Regular cardiac myocyte (primary cell): ENCODE results near the gene ZNF263. TPM values are rescaled to one million over a fixed set of nuclear protein-coding genes. Genes with fewer than 3 reads are reported as not detected.

ENCODE experiments used
- total RNA-seq: library from RNA; depleted of rRNA; stranded (reverse); fragments of >200 nt; gene quantifications from 2 replicates; pipeline ENCODE4 v1.2.3, GENCODE V29; 2014

Gene ZNF263
- 36.0 and 44.8 TPM in 2 replicates for total RNA-seq

DNA sequence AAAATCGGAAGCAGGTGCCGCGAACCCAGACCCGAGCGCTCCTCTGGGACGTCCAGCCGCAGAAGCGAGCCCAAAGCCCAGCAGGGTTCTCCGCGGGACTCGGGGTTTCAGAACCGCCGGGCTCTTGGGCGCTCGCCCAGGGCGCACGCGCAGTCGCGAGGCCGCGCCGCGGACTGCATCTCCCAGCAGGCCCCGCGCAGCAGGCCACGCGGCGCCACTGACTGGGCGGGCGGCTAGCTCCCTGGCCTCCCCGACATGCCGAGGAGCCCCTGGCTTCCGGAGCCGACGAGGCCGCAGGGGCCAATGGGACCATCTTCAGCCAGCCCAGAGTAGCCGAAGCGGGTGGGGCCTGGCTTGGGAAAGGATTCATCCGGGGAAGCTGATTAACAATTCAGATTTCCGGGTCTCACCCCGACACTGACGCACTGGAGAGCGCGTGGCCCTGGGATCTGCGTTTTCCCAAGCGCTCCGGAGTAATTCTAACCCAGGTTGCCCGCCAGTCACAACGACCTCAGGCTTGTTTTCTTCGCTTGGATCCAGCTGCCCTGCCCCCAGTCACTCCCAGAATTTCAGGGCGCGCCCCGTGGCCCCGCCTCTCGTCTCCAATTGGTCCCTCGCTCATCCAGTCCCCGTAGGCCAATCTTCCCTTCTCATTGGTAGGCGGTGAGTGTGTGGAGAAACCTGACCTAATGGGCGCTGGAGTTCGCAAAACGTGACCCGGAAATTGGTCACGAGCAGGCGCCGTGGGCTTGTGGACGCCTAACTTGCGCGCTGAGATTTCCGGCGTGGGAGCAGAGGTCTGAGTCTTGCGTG is at the start of gene ZNF263:
ZNF263 (plus strand) TSS at position 762 of the 813 bp plus-strand sequence. CDS start 328 bp downstream, outside the sequence.

DNA sequence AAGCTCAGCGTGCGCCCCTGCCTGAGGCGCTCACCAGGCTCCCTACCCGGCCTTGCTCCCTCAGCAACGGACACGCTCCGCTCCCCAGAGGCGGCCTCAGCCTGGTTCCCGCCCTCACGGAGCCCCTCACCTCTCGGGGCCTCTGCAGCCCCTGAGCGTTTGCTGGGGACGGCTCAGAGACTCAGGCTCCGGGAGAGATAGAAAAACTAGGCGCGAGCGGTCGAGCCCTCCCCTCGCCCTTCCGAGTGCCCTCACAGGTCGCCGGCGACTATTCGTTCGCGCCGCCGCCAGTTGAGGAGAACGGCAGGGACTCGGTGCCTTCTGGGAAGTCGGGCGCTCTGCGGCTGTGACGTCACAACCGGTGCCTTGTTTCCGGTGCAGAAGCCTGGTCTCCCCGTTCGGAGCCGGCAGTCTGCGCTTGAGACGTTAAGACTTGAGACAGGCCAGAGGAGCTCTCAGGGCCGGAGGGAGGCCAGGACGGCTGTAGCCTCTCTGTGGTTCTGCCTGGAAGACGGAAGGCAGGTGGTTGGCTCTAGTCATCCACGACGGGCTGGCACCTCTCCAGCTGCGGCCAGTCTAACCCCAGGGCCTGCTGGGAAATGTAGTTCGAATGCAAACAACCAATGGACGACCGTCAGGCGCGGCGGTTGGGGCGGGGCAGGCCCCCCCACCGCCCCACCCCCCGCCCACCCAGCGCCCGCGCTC is 48.3 kb upstream of the ZNF263 start, which contains the start of gene ZNF200:
ZNF200 (minus strand) TSS at position 302 of the 705 bp plus-strand sequence. CDS start 1,403 bp downstream, outside the sequence.

DNA sequence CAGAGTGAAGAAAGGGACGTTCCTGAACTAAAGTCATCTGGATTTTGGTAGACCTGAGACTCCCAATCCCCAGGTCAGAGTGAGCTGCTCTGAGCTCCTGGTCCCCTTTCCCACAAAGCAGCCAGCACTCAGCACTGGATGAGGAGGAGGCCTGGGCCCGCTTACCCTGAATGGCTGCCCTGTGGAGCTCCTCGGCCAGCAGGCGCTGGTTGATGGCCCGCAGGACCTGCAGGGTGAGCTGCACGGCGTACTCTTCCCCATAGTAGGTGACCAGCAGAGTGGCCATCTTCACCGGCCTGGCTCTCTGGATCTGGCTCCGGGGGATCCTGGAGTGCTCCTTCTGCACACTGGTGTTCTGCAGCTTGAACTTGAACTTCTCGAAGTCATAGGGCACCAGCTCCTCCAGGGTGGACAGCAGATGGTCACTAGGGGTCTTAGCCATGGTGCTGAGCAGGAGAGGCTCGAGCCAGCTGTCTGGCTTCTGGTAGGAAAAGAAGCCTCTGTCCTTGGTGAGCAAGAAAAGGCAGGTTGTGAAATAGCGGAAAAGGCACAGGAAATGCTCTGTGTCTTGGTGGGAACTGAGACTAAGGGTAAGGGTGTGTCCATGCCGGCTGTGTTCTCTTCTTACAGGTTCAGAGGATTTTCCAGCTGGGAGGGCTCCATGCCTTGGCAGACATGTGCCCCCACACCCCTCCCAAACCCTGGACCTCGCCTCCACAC is 27.0 kb upstream of the ZNF263 start, which contains the start of gene MEFV:
MEFV (minus strand) TSS at position 488 of the 720 bp plus-strand sequence; CDS start at position 442, 46 bp downstream.

DNA sequence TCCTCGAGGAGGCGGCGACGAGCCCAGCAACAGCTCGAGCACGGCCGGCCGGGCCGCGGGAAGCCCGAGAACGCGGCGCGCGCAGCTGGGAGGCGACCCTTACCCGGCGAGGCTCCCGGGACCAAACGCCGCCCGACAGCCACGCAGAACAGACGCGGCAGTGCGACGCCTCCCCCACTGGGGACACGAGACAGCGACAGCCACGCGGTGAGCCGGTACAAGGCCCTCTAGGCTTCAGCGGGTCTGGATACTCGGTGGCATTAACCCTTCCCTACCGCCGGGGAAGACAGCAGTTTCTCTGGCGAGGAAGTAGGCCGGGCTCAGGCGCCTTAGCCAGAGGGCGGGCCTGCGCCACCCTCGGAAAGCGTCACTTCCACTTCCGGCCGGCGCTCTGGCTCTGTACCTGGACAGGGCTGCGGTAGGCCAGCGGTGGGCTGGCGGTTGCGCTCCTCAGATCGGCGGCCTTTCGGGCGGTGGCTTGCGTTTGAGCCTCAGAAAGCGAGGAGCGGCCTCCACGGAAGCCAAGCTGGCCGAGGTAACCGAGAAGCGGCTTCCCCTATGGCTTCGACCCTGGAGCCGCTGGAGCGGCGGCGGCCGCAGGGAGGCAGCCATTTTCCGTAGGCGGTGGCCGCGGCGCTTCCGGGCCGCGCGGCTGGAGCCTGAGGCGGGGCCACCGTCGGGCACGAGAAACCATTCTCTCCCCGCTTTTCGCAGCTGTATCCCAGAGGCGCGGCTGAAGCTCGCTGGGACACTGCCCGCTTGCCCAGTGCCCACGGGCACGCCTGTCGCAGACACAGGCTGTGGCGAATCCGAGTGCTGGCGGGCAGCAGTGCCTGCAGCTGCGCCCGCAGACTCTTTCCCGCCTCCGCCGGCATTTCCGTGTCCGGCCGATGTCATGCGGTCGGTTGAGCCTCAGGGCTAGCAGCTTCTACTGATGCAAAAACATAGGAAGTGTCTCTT is 22.1 kb downstream of the ZNF263 start, which contains the start of the genes TIGD7 and ZNF75A:
TIGD7 (minus strand) TSS at position 322 of the 960 bp plus-strand sequence. CDS start 4,816 bp downstream, outside the sequence.
ZNF75A (plus strand) TSS at position 389 of the 960 bp plus-strand sequence. CDS start 2,932 bp downstream, outside the sequence.

Other genes starting within 250 kb of the ZNF263 start
- 0.38 and 0.56 TPM in 2 replicates for gene BICDL2, start 246.5 kb upstream of the ZNF263 start, total RNA-seq
- gene MMP25, start 236.9 kb upstream of the ZNF263 start, total RNA-seq = under 0.01 TPM in 1 of 2 replicates, not detected in the other
- gene IL32, start 217.9 kb upstream of the ZNF263 start, total RNA-seq = 7.1 and 32.4 TPM in 2 replicates
- not detected in 2 replicates for gene ZSCAN10, start 184.2 kb upstream of the ZNF263 start, total RNA-seq
- 12.5 and 13.8 TPM in 2 replicates for gene ZNF205, start 170.9 kb upstream of the ZNF263 start, total RNA-seq
- 5.1 and 5.9 TPM in 2 replicates for gene ZNF213, start 148.5 kb upstream of the ZNF263 start, total RNA-seq
- not detected in 2 replicates for gene OR1F1, start 95.3 kb upstream of the ZNF263 start, total RNA-seq
- gene ZNF200, start 48.3 kb upstream of the ZNF263 start, total RNA-seq = 9.3 and 11.1 TPM in 2 replicates
- gene MEFV, start 26.9 kb upstream of the ZNF263 start, total RNA-seq = under 0.01 TPM in 1 of 2 replicates, not detected in the other
- 6.5 and 8.7 TPM in 2 replicates for gene TIGD7, start 21.9 kb downstream of the ZNF263 start, total RNA-seq
- gene ZNF75A, start 22.0 kb downstream of the ZNF263 start, total RNA-seq = 16.1 and 17.2 TPM in 2 replicates
- gene OR2C1, start 72.4 kb downstream of the ZNF263 start, total RNA-seq = under 0.01 and 0.19 TPM in 2 replicates
- gene ZSCAN32, start 117.5 kb downstream of the ZNF263 start, total RNA-seq = 7.9 and 9.3 TPM in 2 replicates
- gene ZNF174, start 117.7 kb downstream of the ZNF263 start, total RNA-seq = 4.0 and 5.6 TPM in 2 replicates
- 2.3 and 2.7 TPM in 2 replicates for gene ZNF597, start 160.0 kb downstream of the ZNF263 start, total RNA-seq
- gene NAA60, start 160.2 kb downstream of the ZNF263 start, total RNA-seq = 10.2 and 14.9 TPM in 2 replicates
- gene C16orf90, start 212.0 kb downstream of the ZNF263 start, total RNA-seq = not detected in 2 replicates
- 15.8 and 21.3 TPM in 2 replicates for gene CLUAP1, start 217.5 kb downstream of the ZNF263 start, total RNA-seq